HG03159 (cell line): ENCODE data around the gene KLHL24.
A peak's percentile ranks its signal among the peaks of the same experiment; 100 is the strongest.
"Not testable (repeated sequence)": the region's sequence is repeated elsewhere in the genome, so short reads cannot be mapped to it uniquely, and the experiment has no call there.

Experiments used
- ATAC-seq: cut with Tn5 transposase; IDR thresholded peaks from one replicate; pipeline ENCODE4 v1.9.1; 2021; ENCODE audit warnings: mild to moderate bottlenecking, moderate library complexity; ENCODE audit not compliant: unreplicated experiment

Gene KLHL24, protein sequence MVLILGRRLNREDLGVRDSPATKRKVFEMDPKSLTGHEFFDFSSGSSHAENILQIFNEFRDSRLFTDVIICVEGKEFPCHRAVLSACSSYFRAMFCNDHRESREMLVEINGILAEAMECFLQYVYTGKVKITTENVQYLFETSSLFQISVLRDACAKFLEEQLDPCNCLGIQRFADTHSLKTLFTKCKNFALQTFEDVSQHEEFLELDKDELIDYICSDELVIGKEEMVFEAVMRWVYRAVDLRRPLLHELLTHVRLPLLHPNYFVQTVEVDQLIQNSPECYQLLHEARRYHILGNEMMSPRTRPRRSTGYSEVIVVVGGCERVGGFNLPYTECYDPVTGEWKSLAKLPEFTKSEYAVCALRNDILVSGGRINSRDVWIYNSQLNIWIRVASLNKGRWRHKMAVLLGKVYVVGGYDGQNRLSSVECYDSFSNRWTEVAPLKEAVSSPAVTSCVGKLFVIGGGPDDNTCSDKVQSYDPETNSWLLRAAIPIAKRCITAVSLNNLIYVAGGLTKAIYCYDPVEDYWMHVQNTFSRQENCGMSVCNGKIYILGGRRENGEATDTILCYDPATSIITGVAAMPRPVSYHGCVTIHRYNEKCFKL

GRCh38 chr3:183635431-183636220 lies at the start of gene KLHL24:
KLHL24 (plus strand) TSS chr3:183635623; CDS start chr3:183650357, 14,734 bp downstream.
- ATAC-seq = peak; percentile 93

DNA sequence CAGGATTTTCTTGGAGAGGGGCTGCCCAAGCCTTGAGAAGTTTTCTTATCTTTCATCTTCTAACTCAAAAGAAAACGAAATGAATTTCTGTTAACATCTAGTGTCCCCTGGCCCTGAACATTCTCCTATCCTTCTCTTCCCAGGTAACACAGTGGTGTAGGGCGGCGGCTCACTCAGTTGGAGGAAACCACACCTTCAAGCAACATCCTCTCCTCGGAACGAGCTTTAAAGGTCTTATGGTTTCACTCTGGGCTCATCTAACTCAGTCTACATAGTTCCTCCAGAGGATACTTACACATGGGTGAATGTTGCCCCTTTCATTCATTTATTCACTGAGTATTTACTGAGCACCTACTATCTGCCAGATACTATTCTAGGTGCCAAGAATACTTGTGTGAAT lies 48.9 kb upstream of the KLHL24 start:
- ATAC-seq = no peak

GRCh38 chr3:183587336-183587735 lies 48.1 kb upstream of the KLHL24 start:
- no peak for ATAC-seq

DNA sequence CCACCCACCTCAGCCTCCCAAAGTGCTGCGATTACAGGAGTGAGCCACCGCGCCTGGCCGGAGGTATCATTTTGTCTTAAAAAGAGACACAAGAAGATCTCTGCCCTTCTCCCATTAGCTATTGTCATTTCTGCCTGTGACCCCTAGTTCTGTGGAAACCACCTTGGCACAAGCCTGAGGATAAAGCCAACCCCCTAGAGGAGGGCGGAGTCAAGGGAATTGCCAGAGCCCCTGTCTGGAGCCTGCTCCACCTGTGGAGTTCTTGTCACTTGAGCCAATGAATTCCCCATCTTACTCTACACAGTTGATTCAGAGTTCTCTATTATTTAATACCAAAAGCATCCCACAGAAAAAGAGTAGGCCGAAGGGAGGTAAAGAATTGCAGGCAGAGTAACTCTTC lies 45.0 kb upstream of the KLHL24 start:
- ATAC-seq = no peak

- ATAC-seq = peak; percentile 92
Measured at GRCh38 chr3:183591881-183592521, 43.4 kb upstream of the KLHL24 start.

GRCh38 chr3:183592821-183593220 lies 42.6 kb upstream of the KLHL24 start:
- ATAC-seq = no peak

DNA sequence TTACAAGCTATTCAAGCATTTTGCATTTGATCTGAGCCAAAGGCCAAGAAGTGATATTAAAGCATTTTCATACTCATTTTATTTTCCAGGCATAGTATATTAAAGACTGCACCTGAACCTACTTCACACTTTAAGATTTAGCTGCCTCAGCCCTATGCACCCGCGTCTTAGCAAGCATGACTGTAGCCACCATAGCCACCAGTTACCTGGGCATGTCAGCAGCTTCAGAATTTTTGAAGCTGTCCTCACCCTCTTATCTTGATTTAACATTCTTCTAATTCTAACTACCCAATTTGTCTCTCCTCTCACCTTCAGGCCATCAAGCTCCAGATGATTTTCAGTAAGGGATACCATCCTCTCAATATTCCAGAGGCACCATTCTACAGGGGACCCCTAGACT lies 40.8 kb upstream of the KLHL24 start:
- ATAC-seq = no peak

- no peak for ATAC-seq
Measured at GRCh38 chr3:183597959-183598358, 37.5 kb upstream of the KLHL24 start.

GRCh38 chr3:183611326-183611725 lies 24.1 kb upstream of the KLHL24 start:
- not testable (repeated sequence) for ATAC-seq

- no peak for ATAC-seq
Measured at GRCh38 chr3:183613366-183614285, 21.8 kb upstream of the KLHL24 start.

DNA sequence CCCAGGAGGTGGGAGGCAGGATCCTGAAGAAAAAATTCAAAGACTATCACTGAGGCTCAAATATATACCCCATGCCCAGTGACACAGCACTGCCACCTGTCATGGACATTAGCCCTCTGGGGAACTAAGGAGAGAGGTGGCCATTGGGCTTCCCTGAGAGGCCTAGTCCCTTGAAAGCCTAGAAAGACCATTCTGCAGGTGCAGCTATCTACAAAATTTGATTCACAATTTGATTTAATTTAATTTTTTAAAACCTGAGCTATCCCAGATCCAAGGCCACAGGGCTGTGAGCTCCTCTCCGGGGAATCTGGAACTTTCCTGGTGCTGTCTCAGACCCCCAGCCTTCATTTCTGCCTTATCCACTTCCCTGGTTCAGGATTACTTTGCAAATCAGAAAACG lies 16.9 kb upstream of the KLHL24 start:
- no peak for ATAC-seq

DNA sequence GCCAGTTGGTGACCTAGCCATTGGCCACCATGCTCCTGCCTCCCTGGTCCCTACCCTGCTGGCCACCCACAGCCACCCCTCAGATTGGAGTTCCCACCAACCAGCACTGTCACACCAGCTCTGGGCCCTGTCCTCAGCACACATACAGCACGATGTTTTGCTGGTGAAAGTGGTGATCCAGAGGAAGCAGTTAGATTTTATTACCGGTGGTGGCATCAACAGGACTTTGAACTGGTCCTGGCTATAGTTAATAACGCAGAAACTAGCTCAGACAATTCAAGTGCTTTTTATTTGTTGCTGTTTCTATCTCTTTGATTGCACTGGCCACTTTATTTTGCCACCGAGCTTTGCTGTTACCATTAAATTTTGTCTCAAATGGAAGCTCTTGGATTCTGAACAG lies 16.4 kb upstream of the KLHL24 start:
- ATAC-seq = no peak

GRCh38 chr3:183619624-183620251 lies 15.7 kb upstream of the KLHL24 start:
- no peak for ATAC-seq

GRCh38 chr3:183620252-183620628 lies 15.2 kb upstream of the KLHL24 start:
- no peak for ATAC-seq

GRCh38 chr3:183622473-183622872 lies 12.9 kb upstream of the KLHL24 start:
- ATAC-seq = not testable (repeated sequence)

DNA sequence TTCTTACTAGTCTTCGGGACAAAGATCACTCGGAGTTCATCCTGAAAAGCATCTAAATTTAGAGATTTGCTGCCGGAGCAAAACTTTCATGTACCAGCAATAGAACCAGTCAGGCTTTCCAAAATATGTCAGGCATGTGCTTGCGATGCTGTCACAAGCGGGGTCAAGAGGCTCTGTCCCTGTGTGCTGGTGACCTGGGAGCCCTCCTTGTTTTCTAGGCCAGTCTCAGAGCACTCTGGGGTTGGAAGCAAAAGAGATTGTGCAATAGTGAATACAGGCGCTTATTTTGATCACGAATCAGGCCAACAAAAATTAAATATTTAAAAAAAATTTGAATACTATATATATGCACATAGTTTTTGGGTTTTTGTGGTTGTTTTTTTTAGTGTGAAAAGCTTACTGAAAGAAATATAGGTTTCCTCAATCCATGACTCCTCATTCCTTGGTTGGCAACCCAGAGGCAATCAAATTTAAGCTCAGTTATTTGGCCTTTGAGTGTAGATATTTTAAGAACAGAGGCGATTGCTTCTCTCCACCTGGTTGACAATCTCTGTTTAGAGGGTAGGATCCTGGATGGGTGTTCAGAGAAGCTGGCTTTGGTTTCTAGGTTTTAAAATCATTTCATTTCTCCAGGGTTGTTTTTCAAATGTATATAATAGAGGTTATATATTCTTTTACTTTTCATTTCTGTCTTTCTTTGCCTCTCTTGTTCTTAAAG lies 8.4 kb upstream of the KLHL24 start:
- ATAC-seq = no peak

- no peak for ATAC-seq
Measured at GRCh38 chr3:183629546-183630301, 5.7 kb upstream of the KLHL24 start.

DNA sequence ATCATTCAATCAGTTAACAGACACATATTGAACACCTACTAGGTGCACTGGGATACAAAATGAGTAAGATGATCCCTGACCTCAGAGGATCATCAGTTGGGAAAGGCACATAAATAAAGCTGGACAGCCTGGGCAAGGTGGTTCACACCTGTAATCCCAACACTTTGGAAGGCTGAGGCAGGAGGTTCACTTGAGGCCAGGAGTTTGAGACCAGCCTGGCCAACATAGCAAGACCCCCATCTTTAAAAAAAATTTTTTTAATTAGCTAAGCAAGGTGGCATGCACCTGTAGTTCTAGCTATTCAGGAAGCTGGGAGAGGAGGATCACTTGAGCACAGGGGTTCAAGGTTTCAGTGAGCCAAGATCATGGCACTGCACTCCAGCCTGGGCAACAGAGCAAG lies 3.7 kb upstream of the KLHL24 start:
- no peak for ATAC-seq
